ENCODE results near the gene DAP. TPM values are rescaled to one million over a fixed set of nuclear protein-coding genes. Genes with fewer than 3 reads are reported as not detected.
A peak's percentile ranks its signal among the peaks of the same experiment; 100 is the strongest.

Gene DAP
- total RNA-seq, 6 donors from 2014 or later: 38.8 to 101 (median 77.6) TPM

GRCh38 chr5:10701567-10702039 is 59.4 kb downstream of the DAP start:
- H3K27me3 ChIP-seq: no peaks in the 10 kb centered on the region
- no peak overlapping the region for H3K27ac ChIP-seq
- H3K4me1 ChIP-seq: peaks cover 18 to 27% (median 22%) of the 10 kb centered on the region in 4 donors
- ATAC-seq (ENCODE audit: low FRiP score in 2 of 2) (peak in 1 of 2 donors; percentile 58), DNase-seq (no peak)
- 50 to 63% methylated on average over 6 of the region's 6 CpGs for WGBS, 2 donors
- TF ChIP-seq EP300 (IDR thresholded peaks at IDR 0.05): no peak
- TF ChIP-seq CTCF (IDR thresholded peaks at IDR 0.05): peak in 4 of 6 experiments; percentile 29 to 70 (median 48)
- no peaks in the 10 kb centered on the region for H3K9me3 ChIP-seq
- no peaks in the 10 kb centered on the region for H3K36me3 ChIP-seq
- H3K4me3 ChIP-seq: no peak overlapping the region

- Histone ChIP-seq H3K4me3 (no peak overlapping the region), H3K4me1 (peaks cover 18 to 31% (median 23%) of the 10 kb centered on the region in 4 donors), H3K9me3 (no peaks in the 10 kb centered on the region), H3K27me3 (no peaks in the 10 kb centered on the region), H3K27ac (no peak overlapping the region), H3K36me3 (no peaks in the 10 kb centered on the region)
- WGBS, 2 donors: 92 to 100% methylated on average over 4 to 7 of the region's 7 CpGs
- DNase-seq (peak in 1 of 2 donors; percentile 52), ATAC-seq (ENCODE audit: low FRiP score in 2 of 2) (no peak)
- TF ChIP-seq EP300 (IDR thresholded peaks at IDR 0.05) (no peak), CTCF (IDR thresholded peaks at IDR 0.05) (no peak), POLR2A (IDR thresholded peaks at IDR 0.05) (no peak)
Measured at GRCh38 chr5:10700516-10700915, 60.5 kb downstream of the DAP start.

GRCh38 chr5:10699987-10700386 is 61.0 kb downstream of the DAP start:
- 77 to 91% methylated on average over 8 of the region's 8 CpGs for WGBS, 2 donors
- H3K27me3 ChIP-seq: no peaks in the 10 kb centered on the region
- no peaks in the 10 kb centered on the region for H3K9me3 ChIP-seq
- H3K36me3 ChIP-seq: no peaks in the 10 kb centered on the region
- H3K27ac ChIP-seq: no peak overlapping the region
- ATAC-seq (ENCODE audit: low FRiP score in 2 of 2) (no peak), DNase-seq (peak in 1 of 2 donors; percentile 46)
- H3K4me3 ChIP-seq: no peak overlapping the region
- TF ChIP-seq POLR2AphosphoS5 (IDR thresholded peaks at IDR 0.05) (no peak), CTCF (IDR thresholded peaks at IDR 0.05) (no peak), POLR2A (IDR thresholded peaks at IDR 0.05) (no peak), EP300 (IDR thresholded peaks at IDR 0.05) (no peak)
- peaks cover 20 to 31% (median 25%) of the 10 kb centered on the region in 4 donors for H3K4me1 ChIP-seq

GRCh38 chr5:10699281-10699874 is 61.7 kb downstream of the DAP start:
- TF ChIP-seq POLR2A (IDR thresholded peaks at IDR 0.05): no peak
- no peak for TF ChIP-seq CTCF (IDR thresholded peaks at IDR 0.05)
- TF ChIP-seq EP300 (IDR thresholded peaks at IDR 0.05): no peak
- TF ChIP-seq POLR2AphosphoS5 (IDR thresholded peaks at IDR 0.05): no peak
- Histone ChIP-seq H3K27ac (no peak overlapping the region), H3K4me3 (no peak overlapping the region), H3K27me3 (no peaks in the 10 kb centered on the region), H3K36me3 (no peaks in the 10 kb centered on the region), H3K4me1 (peaks cover 17 to 25% (median 22%) of the 10 kb centered on the region in 4 donors), H3K9me3 (no peaks in the 10 kb centered on the region)
- DNase-seq (no peak), ATAC-seq (ENCODE audit: low FRiP score in 2 of 2) (no peak)
- WGBS, 2 donors: 77 to 87% methylated on average over 5 of the region's 5 CpGs
